NCI-H526 treated with DMSO at 0.1 percent for 48 hours (cell line): ENCODE data around the gene CBX5.
A peak's percentile ranks its signal among the peaks of the same experiment; 100 is the strongest.

Source experiments
- DNase-seq: peaks from one replicate; lab custom pipeline; 2025; lab: John Stamatoyannopoulos, UW

The CBX5 gene

GRCh38 chr12:54225666-54226065 is 54.3 kb downstream of the CBX5 start:
- no peak for DNase-seq

- DNase-seq: no peak
These were observed 57.3 kb downstream of the CBX5 start for GRCh38 chr12:54222609-54223008.

GRCh38 chr12:54221402-54221984 is 58.4 kb downstream of the CBX5 start:
- DNase-seq: no peak

GRCh38 chr12:54220567-54220966 is 59.4 kb downstream of the CBX5 start:
- no peak for DNase-seq

- DNase-seq: peak; percentile 45
These were observed 59.8 kb downstream of the CBX5 start for GRCh38 chr12:54220092-54220557.

GRCh38 chr12:54217774-54218241 is 62.1 kb downstream of the CBX5 start:
- peak; percentile 89 for DNase-seq

- peak; percentile 87 for DNase-seq
These were observed 62.9 kb downstream of the CBX5 start for GRCh38 chr12:54216797-54217661.

GRCh38 chr12:54215989-54216796 is 63.7 kb downstream of the CBX5 start:
- no peak for DNase-seq

- DNase-seq: peak; percentile 94
These were observed 65.1 kb downstream of the CBX5 start for GRCh38 chr12:54214553-54215406.

GRCh38 chr12:54213079-54213478 is 66.8 kb downstream of the CBX5 start:
- no peak for DNase-seq

- no peak for DNase-seq
These were observed 68.0 kb downstream of the CBX5 start for GRCh38 chr12:54211920-54212319.

- DNase-seq: no peak
These were observed 69.5 kb downstream of the CBX5 start for GRCh38 chr12:54210400-54210790.

GRCh38 chr12:54208591-54208990 is 71.3 kb downstream of the CBX5 start:
- no peak for DNase-seq

- DNase-seq: peak; percentile 89
These were observed 72.2 kb downstream of the CBX5 start for GRCh38 chr12:54207539-54208294.

GRCh38 chr12:54206791-54207190 is 73.1 kb downstream of the CBX5 start:
- DNase-seq: no peak

GRCh38 chr12:54204316-54204715 is 75.6 kb downstream of the CBX5 start:
- no peak for DNase-seq

GRCh38 chr12:54201001-54201794 is 78.7 kb downstream of the CBX5 start:
- peak; percentile 83 for DNase-seq

- DNase-seq: no peak
These were observed 79.5 kb downstream of the CBX5 start for GRCh38 chr12:54200412-54200811.

GRCh38 chr12:54199917-54200316 is 80.0 kb downstream of the CBX5 start:
- no peak for DNase-seq

- DNase-seq: no peak
These were observed 80.9 kb downstream of the CBX5 start for GRCh38 chr12:54199034-54199433.
